Spleen (tissue), 11 donors: ENCODE measurements around the gene SLC41A3. TPM values are rescaled to one million over a fixed set of nuclear protein-coding genes. Genes with fewer than 3 reads are reported as not detected.
A peak's percentile ranks its signal among the peaks of the same experiment; 100 is the strongest.
"Not testable (repeated sequence)": the region's sequence is repeated elsewhere in the genome, so short reads cannot be mapped to it uniquely, and the experiment has no call there.

ENCODE experiments used
- DNase-seq: peaks from one replicate; pipeline ENCODE4 v3.0.0-alpha.2; 2020
- H3K27ac ChIP-seq, 8 donors: fragments of 200-600 bp; sonication (generic) in 7 of 8; 1 replicate in 4 of 8; 2 replicates in 4 of 8; pipeline versions ENCODE4 v1.5.0 to v1.8.0; 2016 to 2021; ENCODE audit warnings: inconsistent platforms in 4 of 8, mild to moderate bottlenecking in 4 of 8, moderate library complexity in 1 of 8
- H3K27me3 ChIP-seq, 7 donors: fragments of 200-600 bp; sonication (generic) in 6 of 7; replicated peaks in 1 of 7; 1 replicate in 4 of 7; 2 replicates in 3 of 7; pipeline versions ENCODE4 v1.5.0 to v1.8.0; 2016 to 2021; ENCODE audit warnings: inconsistent platforms in 3 of 7, mild to moderate bottlenecking in 1 of 7
- H3K36me3 ChIP-seq, 6 donors: fragments of 200-600 bp; sonication (generic) in 5 of 6; 1 replicate in 4 of 6; 2 replicates in 2 of 6; pipeline versions ENCODE4 v1.5.0 to v1.8.0; 2016 to 2021; ENCODE audit warnings: inconsistent platforms in 2 of 6
- H3K4me1 ChIP-seq, 6 donors: fragments of 200-600 bp; sonication (generic) in 5 of 6; 1 replicate in 3 of 6; 2 replicates in 3 of 6; pipeline versions ENCODE4 v1.5.0 to v1.8.0; 2016 to 2021; ENCODE audit warnings: inconsistent platforms in 3 of 6
- H3K4me3 ChIP-seq, 8 donors: fragments of 200-600 bp; sonication (generic) in 7 of 8; 1 replicate in 4 of 8; 2 replicates in 4 of 8; pipeline versions ENCODE4 v1.5.0 to v1.8.0; 2016 to 2021; ENCODE audit warnings: inconsistent platforms in 4 of 8, mild to moderate bottlenecking in 4 of 8, moderate library complexity in 2 of 8
- H3K9me3 ChIP-seq, 8 donors: fragments of 200-600 bp; sonication (generic) in 7 of 8; 1 replicate in 4 of 8; 2 replicates in 4 of 8; pipeline versions ENCODE4 v1.5.0 to v1.8.0; 2016 to 2021; ENCODE audit warnings: inconsistent platforms in 4 of 8
- POLR2A ChIP-seq, 3 donors: fragments of 450-650 bp; IDR thresholded peaks; one replicate each; pipeline ENCODE4 v1.5.1; 2017; ENCODE audit warnings: antibody characterized with exemption in 3 of 3, mild to moderate bottlenecking in 1 of 3
- POLR2AphosphoS5 ChIP-seq, 3 donors: sonication (generic); formaldehyde crosslinking; IDR thresholded peaks; one replicate each; pipeline ENCODE4 v1.5.1; 2017; ENCODE audit warnings: antibody characterized with exemption in 3 of 3
- WGBS, 5 donors: extraction: QIAGEN DNeasy Blood & Tissue Kit in 3 of 5; methylation state at CpG; one replicate each; pipeline versions ENCODE4 v1.1.5 to v1.1.7; 2013 to 2018; 5-methylcytosine and 5-hydroxymethylcytosine counted together
- intact Hi-C: fragments of 100-400 bp; cut with DNase I; formaldehyde crosslinking; loops from one replicate; pipeline ENCODE4 v1.15.0; 2023; ENCODE audit warnings: low total_unique reads
- polyA plus RNA-seq, 3 donors: library from polyadenylated mRNA; stranded (reverse); fragments of 200-250 nt; gene quantifications; one replicate each; pipeline ENCODE4 v1.2.1, GENCODE V29; 2013
- total RNA-seq, 7 donors: library from RNA; depleted of rRNA in 3 of 7; stranded (reverse); fragments of >200 nt in 3 of 7; fragmentation: NEBNext Ultra II Directional in 4 of 7; extraction: Animal tissue kit (Norgen Biotek cat#: 25700) in 4 of 7; gene quantifications; one replicate each; pipeline versions ENCODE4 v1.1.0 to v1.2.1, GENCODE V29; 2016 to 2021
- TF ChIP-seq, protein P1 (sequence below), 11 experiments: fragments of 200-600 bp in 7 of 11; fragments of 450-650 bp in 4 of 11; sonication (generic) in 4 of 11; IDR thresholded peaks in 8 of 11; conservative IDR thresholded peaks in 3 of 11; 1 replicate in 7 of 11; 2 replicates in 4 of 11; pipeline versions ENCODE4 v1.4.0 to v1.8.0; 2016 to 2021; ENCODE audit warnings: antibody characterized with exemption in 11 of 11, inconsistent platforms in 4 of 11, mild to moderate bottlenecking in 1 of 11
- donor health status: healthy with polysubstance abuse.
- donor health status: DM: no; HTN: no; CAD: no; lungs with moderate emphysema.
- donor health status: DM: no; HTN: no; CAD: no.
- donor health status: Bipolar disorder and iron deficiency.
- donor health status: healthy.
- donor health status: DM: no; HTN: no; CAD: no.
- donor health status: DM: yes; HTN: yes; CAD: no.

The SLC41A3 gene
- total and polyA plus RNA-seq, 10 donors, result 16.3 to 43.7 (median 33.7) TPM

GRCh38 chr3:125990253-125990970 lies 93.5 kb downstream of the SLC41A3 start:
- TF ChIP-seq, protein P1, sequence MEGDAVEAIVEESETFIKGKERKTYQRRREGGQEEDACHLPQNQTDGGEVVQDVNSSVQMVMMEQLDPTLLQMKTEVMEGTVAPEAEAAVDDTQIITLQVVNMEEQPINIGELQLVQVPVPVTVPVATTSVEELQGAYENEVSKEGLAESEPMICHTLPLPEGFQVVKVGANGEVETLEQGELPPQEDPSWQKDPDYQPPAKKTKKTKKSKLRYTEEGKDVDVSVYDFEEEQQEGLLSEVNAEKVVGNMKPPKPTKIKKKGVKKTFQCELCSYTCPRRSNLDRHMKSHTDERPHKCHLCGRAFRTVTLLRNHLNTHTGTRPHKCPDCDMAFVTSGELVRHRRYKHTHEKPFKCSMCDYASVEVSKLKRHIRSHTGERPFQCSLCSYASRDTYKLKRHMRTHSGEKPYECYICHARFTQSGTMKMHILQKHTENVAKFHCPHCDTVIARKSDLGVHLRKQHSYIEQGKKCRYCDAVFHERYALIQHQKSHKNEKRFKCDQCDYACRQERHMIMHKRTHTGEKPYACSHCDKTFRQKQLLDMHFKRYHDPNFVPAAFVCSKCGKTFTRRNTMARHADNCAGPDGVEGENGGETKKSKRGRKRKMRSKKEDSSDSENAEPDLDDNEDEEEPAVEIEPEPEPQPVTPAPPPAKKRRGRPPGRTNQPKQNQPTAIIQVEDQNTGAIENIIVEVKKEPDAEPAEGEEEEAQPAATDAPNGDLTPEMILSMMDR (IDR thresholded peaks at IDR 0.05 in 8 of 11, conservative IDR thresholded peaks at IDR 0.05 in 3 of 11), result no peak
- peak in 1 of 3 donors; percentile 38 for TF ChIP-seq POLR2A (IDR thresholded peaks at IDR 0.05)
- peak; percentile 73 to 83 (median 77) for TF ChIP-seq POLR2AphosphoS5 (IDR thresholded peaks at IDR 0.05)
- peak overlapping the region; percentile 27 to 81 (median 55) for H3K4me3 ChIP-seq
- H3K4me1 ChIP-seq, result peaks cover 0 to 17% (median 7%) of the 10 kb centered on the region in 6 donors
- 1 to 34% (median 2%) methylated on average over 47 to 52 of the region's 52 CpGs for WGBS, 5 donors
- peak; percentile 90 for DNase-seq
- no peaks in the 10 kb centered on the region for H3K9me3 ChIP-seq
- H3K27ac ChIP-seq, result peak overlapping the region; percentile 44 to 85 (median 75)
- intact Hi-C loops, result no loop called here
- no peaks in the 10 kb centered on the region for H3K36me3 ChIP-seq
- peaks cover 0 to 5% (median 0%) of the 10 kb centered on the region in 7 donors for H3K27me3 ChIP-seq

GRCh38 chr3:125984951-125985350 lies 99.0 kb downstream of the SLC41A3 start:
- WGBS, 5 donors, result 86 to 96% (median 89%) methylated on average over 2 of the region's 2 CpGs
- H3K36me3 ChIP-seq, intact Hi-C loops, H3K4me3 ChIP-seq, DNase-seq, H3K9me3 ChIP-seq, H3K27me3 ChIP-seq, H3K4me1 ChIP-seq, H3K27ac ChIP-seq: not testable (repeated sequence)

GRCh38 chr3:125977104-125977503 lies 106.8 kb downstream of the SLC41A3 start:
- DNase-seq, H3K4me3 ChIP-seq, H3K27me3 ChIP-seq, H3K36me3 ChIP-seq, H3K4me1 ChIP-seq, H3K9me3 ChIP-seq, H3K27ac ChIP-seq, intact Hi-C loops: not testable (repeated sequence)
- WGBS, 5 donors, result 41 to 78% (median 64%) methylated on average over 2 to 4 of the region's 7 CpGs

GRCh38 chr3:125976003-125976390 lies 107.9 kb downstream of the SLC41A3 start:
- H3K4me1 ChIP-seq, result peaks cover 4 to 10% (median 8%) of the 10 kb centered on the region in 6 donors
- H3K36me3 ChIP-seq, intact Hi-C loops, H3K9me3 ChIP-seq, H3K4me3 ChIP-seq, DNase-seq, H3K27ac ChIP-seq: not testable (repeated sequence)
- peaks cover 0 to 14% (median 13%) of the 10 kb centered on the region in 7 donors for H3K27me3 ChIP-seq
- WGBS, 5 donors, result 83 to 97% (median 90%) methylated on average over 2 to 3 of the region's 3 CpGs

DNA sequence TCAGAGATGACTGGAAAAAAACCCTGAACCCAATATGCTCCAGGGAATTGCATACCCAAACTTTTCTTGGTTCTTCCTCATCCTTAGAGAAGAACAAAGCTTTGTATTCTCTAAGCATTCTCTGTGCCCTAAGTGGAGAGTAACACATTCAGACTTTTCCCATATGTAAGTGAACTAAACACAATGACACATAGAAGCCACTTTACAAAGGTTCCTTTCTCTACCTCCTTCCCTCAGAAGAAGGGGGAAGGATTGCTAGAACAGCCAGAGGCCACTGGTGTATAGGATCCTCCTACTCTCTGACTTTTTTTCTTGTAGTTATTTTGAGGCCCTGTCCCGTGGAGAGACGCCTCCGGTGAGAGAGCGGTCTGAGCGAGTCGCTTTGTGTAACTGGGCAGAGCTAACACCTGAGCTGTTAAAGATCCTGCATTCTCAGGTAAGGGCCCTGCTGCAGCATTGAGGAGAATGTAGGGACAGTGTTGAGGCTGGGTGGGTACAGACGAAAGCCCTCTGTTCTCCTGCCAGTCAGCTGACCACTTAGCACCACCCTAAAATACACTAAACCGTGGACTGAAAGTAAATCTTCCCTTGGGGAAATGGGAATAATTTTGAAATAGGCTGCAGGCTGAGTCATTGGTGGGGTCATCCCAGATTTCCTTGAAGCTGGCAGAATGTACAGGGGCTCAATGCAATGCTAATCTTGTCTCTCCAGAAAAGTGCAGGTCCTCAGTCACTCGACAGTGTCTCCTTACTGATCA lies 108.5 kb downstream of the SLC41A3 start:
- H3K36me3 ChIP-seq, H3K27ac ChIP-seq, H3K9me3 ChIP-seq, H3K4me3 ChIP-seq, DNase-seq, intact Hi-C loops: not testable (repeated sequence)
- 83 to 89% (median 86%) methylated on average over 7 to 9 of the region's 9 CpGs for WGBS, 5 donors
- Histone ChIP-seq H3K27me3 (peaks cover 0 to 19% (median 17%) of the 10 kb centered on the region in 7 donors), H3K4me1 (peaks cover 4 to 10% (median 8%) of the 10 kb centered on the region in 6 donors)
